Gastroesophageal sphincter (tissue), 4 donors: ENCODE measurements around the gene PLD5. TPM values are rescaled to one million over a fixed set of nuclear protein-coding genes. Genes with fewer than 3 reads are reported as not detected.

Experiments used
- ATAC-seq: fragments of 150-250 bp; one replicate; pipeline ENCODE4 v1.9.1; 2016; ENCODE audit warnings: mild to moderate bottlenecking, moderate library complexity
- H3K27ac ChIP-seq, 4 donors: fragments of 200-600 bp; sonication (generic) in 3 of 4; 1 replicate in 3 of 4; 2 replicates in 1 of 4; pipeline ENCODE4 v1.5.1; 2016 to 2019
- H3K27me3 ChIP-seq: fragments of 200-600 bp; sonication (generic); one replicate; pipeline ENCODE4 v1.5.1; 2019
- H3K36me3 ChIP-seq, 2 donors: fragments of 200-600 bp; sonication (generic); one replicate each; pipeline ENCODE4 v1.5.1; 2019; ENCODE audit warnings: control low read depth in 1 of 2
- H3K4me1 ChIP-seq, 3 donors: fragments of 200-600 bp; sonication (generic); 1 replicate in 2 of 3; 2 replicates in 1 of 3; pipeline ENCODE4 v1.5.1; 2016 to 2019; ENCODE audit warnings: control low read depth in 2 of 3
- H3K4me3 ChIP-seq, 2 donors: fragments of 200-600 bp; sonication (generic); one replicate each; pipeline ENCODE4 v1.5.1; 2019; ENCODE audit warnings: mild to moderate bottlenecking in 1 of 2, moderate library complexity in 1 of 2
- H3K9me3 ChIP-seq, 3 donors: fragments of 200-600 bp; sonication (generic); one replicate each; pipeline ENCODE4 v1.5.1; 2017 to 2019; ENCODE audit warnings: control low read depth in 2 of 3
- EP300 ChIP-seq: sonication (generic); formaldehyde crosslinking; IDR thresholded peaks from one replicate; pipeline ENCODE4 v1.6.1; 2017; ENCODE audit warnings: antibody characterized with exemption, mild to moderate bottlenecking
- POLR2A ChIP-seq, 2 donors: fragments of 450-650 bp; IDR thresholded peaks; one replicate each; pipeline ENCODE4 v1.6.1; 2017; ENCODE audit warnings: antibody characterized with exemption in 2 of 2, mild to moderate bottlenecking in 2 of 2, moderate library complexity in 1 of 2
- POLR2AphosphoS5 ChIP-seq: sonication (generic); formaldehyde crosslinking; IDR thresholded peaks from one replicate; pipeline ENCODE4 v1.6.1; 2017; ENCODE audit warnings: antibody characterized with exemption
- WGBS, 2 donors: methylation state at CpG; one replicate each; pipeline ENCODE4 v1.1.5; 2018; ENCODE audit warnings: low coverage in 1 of 2; 5-methylcytosine and 5-hydroxymethylcytosine counted together
- total RNA-seq, 4 donors: library from RNA; depleted of rRNA; stranded (reverse); fragments of >200 nt; gene quantifications; one replicate each; pipeline ENCODE4 v1.1.0, GENCODE V29; 2016
- TF ChIP-seq, protein P1 (sequence below), 4 experiments: fragments of 200-600 bp in 2 of 4; fragments of 450-650 bp in 2 of 4; sonication (generic) in 1 of 4; IDR thresholded peaks; one replicate each; pipeline ENCODE4 v1.5.1; 2017 to 2019; ENCODE audit warnings: antibody characterized with exemption in 4 of 4, mild to moderate bottlenecking in 2 of 4, moderate library complexity in 2 of 4

PLD5 gene
- total RNA-seq, 4 donors from 2014 or later, result 0.37 to 1.4 (median 0.92) TPM

DNA sequence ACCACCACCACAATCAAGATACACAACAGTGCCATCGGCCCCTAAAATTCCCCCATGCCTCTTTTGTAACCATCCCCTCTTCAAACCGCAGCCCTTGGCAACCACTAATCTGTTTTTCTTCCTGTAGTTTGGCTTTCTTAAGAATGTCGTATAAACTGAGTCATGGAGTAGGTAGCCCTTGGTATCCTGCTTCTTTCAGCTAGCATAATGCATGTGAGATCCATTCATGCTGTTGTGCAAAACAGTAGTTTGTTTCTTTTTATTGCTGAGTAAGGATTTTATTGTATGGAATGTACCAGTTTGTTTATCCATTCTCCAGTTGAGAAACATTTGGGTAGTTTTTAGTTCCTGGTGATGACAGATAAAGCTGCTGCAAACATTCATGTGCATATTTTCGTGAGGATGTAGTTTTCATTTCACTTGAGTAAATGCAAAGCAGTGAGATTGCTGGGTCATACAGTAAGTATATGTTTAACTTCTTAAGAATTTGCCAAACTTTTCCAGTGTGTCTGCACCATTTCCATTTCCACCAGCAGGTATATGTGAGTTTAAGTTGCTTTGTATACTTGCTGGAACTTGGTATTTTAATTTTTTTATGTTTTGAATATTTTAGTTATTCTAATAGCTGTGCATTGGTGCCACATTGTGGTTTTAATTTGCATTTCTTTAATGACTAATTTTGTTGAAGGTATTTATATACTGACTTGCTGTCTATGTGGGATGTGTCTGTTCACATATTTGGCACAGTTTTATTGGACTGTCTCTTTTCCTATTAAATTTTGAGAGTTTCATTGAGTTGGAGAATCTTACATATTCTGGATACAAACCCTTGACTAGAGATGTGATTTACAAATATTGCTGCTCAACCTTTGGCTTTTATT, 377.2 kb downstream of the PLD5 start:
- Histone ChIP-seq H3K27me3 (no peaks in the 10 kb centered on the region), H3K27ac (no peak overlapping the region), H3K4me3 (no peak overlapping the region), H3K36me3 (no peaks in the 10 kb centered on the region), H3K9me3 (peaks cover 0 to 12% (median 0%) of the 10 kb centered on the region in 3 donors), H3K4me1 (no peaks in the 10 kb centered on the region)
- 19 to 21% methylated on average over 4 of the region's 4 CpGs for WGBS, 2 donors
- no peak for ATAC-seq
- TF ChIP-seq, protein P1, sequence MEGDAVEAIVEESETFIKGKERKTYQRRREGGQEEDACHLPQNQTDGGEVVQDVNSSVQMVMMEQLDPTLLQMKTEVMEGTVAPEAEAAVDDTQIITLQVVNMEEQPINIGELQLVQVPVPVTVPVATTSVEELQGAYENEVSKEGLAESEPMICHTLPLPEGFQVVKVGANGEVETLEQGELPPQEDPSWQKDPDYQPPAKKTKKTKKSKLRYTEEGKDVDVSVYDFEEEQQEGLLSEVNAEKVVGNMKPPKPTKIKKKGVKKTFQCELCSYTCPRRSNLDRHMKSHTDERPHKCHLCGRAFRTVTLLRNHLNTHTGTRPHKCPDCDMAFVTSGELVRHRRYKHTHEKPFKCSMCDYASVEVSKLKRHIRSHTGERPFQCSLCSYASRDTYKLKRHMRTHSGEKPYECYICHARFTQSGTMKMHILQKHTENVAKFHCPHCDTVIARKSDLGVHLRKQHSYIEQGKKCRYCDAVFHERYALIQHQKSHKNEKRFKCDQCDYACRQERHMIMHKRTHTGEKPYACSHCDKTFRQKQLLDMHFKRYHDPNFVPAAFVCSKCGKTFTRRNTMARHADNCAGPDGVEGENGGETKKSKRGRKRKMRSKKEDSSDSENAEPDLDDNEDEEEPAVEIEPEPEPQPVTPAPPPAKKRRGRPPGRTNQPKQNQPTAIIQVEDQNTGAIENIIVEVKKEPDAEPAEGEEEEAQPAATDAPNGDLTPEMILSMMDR (IDR thresholded peaks at IDR 0.05), result no peak
- TF ChIP-seq POLR2A (IDR thresholded peaks at IDR 0.05) (no peak), POLR2AphosphoS5 (no peak), EP300 (no peak)

DNA sequence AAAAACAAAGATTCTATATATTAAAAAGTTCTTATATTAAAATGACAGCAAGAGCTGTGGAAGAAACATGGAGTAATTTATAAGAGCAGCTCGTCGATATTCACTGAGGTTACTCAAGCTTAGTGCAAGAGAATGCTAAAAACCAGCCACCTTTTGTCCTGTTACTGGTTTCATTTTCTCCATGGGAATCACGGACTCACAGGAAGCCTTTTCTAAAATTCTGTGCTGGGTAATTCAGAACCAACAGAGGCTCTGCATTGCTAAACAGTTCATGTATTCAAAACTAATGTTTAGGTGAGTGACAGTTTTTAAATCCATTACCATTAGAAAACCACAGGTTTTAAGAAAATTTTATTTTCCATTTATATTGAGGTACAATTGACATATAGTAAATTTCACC, 377.8 kb downstream of the PLD5 start:
- 43 to 54% methylated on average over 3 of the region's 3 CpGs for WGBS, 2 donors
- Histone ChIP-seq H3K9me3 (peaks cover 0 to 12% (median 0%) of the 10 kb centered on the region in 3 donors), H3K36me3 (no peaks in the 10 kb centered on the region), H3K27ac (no peak overlapping the region), H3K4me3 (no peak overlapping the region), H3K4me1 (no peaks in the 10 kb centered on the region), H3K27me3 (no peaks in the 10 kb centered on the region)
- no peak for TF ChIP-seq EP300
- TF ChIP-seq POLR2AphosphoS5, result no peak
- no peak for ATAC-seq

DNA sequence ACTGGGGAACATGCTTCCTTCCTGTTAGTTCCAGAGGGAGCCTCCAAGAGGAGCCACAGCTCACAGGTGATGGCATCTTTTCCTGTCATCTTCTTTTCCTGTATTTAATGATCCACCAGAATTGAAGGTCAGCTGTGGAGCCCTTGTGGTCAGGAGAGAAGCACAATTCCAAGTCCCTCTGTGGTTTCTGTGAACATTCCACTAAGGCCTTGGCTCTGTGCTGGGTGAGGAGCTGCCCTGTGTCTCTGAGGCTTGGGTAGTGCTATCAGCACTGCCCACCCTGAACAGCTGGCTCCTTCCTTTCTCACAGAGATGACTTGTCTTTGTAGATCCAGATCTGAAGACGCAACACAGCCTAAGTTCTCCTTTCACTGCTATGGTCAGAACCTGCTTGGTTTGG, 383.7 kb downstream of the PLD5 start:
- Histone ChIP-seq H3K36me3 (no peaks in the 10 kb centered on the region), H3K27ac (no peak overlapping the region), H3K27me3 (no peaks in the 10 kb centered on the region), H3K9me3 (no peaks in the 10 kb centered on the region), H3K4me1 (no peaks in the 10 kb centered on the region), H3K4me3 (no peak overlapping the region)
- 64 to 67% methylated on average over 1 of the region's 1 CpG for WGBS, 2 donors
- no peak for TF ChIP-seq POLR2A (IDR thresholded peaks at IDR 0.05)
- TF ChIP-seq, protein P1 (IDR thresholded peaks at IDR 0.05), result no peak
- no peak for TF ChIP-seq POLR2AphosphoS5
- TF ChIP-seq EP300, result no peak
- ATAC-seq, result no peak

DNA sequence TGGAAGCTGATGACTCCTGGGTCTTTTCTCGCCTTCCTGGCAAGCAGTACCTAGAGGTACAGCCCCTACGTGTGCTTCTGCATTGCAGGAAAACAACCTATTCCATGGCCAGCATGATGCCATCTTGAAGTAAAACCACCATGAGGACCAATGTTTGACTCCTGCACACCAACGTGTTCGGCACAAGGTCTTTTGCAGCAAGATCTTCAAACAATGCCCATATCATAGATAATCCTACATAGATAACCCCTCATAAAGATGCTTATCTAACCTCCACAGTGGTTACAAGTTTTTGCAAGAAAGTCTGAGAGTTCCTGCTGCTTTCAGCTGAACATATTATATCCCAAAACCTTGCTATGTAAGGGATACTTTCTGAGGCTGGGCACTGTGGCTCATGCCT, 384.5 kb downstream of the PLD5 start:
- Histone ChIP-seq H3K27me3 (no peaks in the 10 kb centered on the region), H3K27ac (no peak overlapping the region), H3K4me1 (no peaks in the 10 kb centered on the region), H3K36me3 (no peaks in the 10 kb centered on the region), H3K9me3 (no peaks in the 10 kb centered on the region), H3K4me3 (no peak overlapping the region)
- ATAC-seq, result no peak
- TF ChIP-seq, protein P1 (IDR thresholded peaks at IDR 0.05), result no peak
- TF ChIP-seq POLR2AphosphoS5 (no peak), EP300 (no peak), POLR2A (IDR thresholded peaks at IDR 0.05) (no peak)
- WGBS, 2 donors, result 69 to 87% methylated on average over 2 to 3 of the region's 4 CpGs

DNA sequence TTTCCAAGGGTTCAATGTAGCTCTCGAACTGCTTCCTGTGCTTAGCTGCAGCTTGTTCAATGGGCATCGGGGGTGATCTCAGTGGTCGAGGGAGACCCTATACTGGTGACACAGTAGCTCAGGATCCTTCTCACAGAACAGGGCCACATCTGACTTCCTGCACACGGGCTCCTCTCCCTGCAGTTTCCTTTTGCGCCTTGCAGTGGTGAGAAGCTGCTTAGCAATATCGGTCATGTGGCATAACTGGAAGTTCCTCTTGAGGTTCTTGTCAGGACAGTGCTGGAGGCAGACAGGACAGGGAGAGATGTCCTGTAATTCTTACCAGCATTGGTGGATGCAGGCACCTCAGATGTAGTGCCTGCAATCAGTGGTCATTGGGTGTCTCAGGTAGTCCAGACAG, 385.1 kb downstream of the PLD5 start:
- WGBS, 2 donors, result 38 to 55% methylated on average over 1 to 4 of the region's 6 CpGs
- no peaks in the 10 kb centered on the region for H3K9me3 ChIP-seq
- no peaks in the 10 kb centered on the region for H3K4me1 ChIP-seq
- TF ChIP-seq POLR2A (IDR thresholded peaks at IDR 0.05) (no peak), EP300 (no peak), POLR2AphosphoS5 (no peak)
- TF ChIP-seq, protein P1 (IDR thresholded peaks at IDR 0.05), result no peak
- no peak for ATAC-seq
- no peak overlapping the region for H3K27ac ChIP-seq
- no peaks in the 10 kb centered on the region for H3K36me3 ChIP-seq
- H3K4me3 ChIP-seq, result no peak overlapping the region
- no peaks in the 10 kb centered on the region for H3K27me3 ChIP-seq
